Measurements from ENCODE around the gene KANSL1L. TPM values are rescaled to one million over a fixed set of nuclear protein-coding genes. Genes with fewer than 3 reads are reported as not detected.

KANSL1L gene
- total RNA-seq, 4 donors from 2014 or later: 16.6 to 83.3 (median 25.6) TPM

DNA sequence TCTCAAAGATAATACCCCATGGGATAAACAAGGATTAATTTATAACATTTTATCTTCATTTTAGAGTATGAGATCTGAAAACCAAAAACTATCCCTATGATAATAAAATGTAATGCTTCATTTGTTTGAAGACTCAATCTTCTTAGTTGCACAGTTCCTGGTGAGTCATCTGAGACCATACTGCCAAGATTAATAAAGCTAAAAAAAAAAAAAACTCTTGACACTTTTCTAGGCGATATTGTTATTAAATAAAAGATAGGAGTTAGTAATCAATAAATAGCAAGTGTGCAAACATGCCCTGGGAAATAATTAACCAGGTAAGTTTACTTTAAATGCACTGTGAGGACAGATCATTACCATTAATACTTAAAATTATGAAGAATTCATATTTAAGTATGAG, 84.9 kb downstream of the KANSL1L start:
- no peaks in the 10 kb centered on the region for H3K4me1 ChIP-seq
- no peak overlapping the region for H3K4me3 ChIP-seq
- TF ChIP-seq POLR2A (IDR thresholded peaks at IDR 0.05) (no peak), CTCF (IDR thresholded peaks at IDR 0.05) (no peak)
- no peak for DNase-seq
- no peaks in the 10 kb centered on the region for H3K27me3 ChIP-seq
- H3K36me3 ChIP-seq: no peaks in the 10 kb centered on the region
- no peaks in the 10 kb centered on the region for H3K9me3 ChIP-seq
- H3K27ac ChIP-seq: no peak overlapping the region

DNA sequence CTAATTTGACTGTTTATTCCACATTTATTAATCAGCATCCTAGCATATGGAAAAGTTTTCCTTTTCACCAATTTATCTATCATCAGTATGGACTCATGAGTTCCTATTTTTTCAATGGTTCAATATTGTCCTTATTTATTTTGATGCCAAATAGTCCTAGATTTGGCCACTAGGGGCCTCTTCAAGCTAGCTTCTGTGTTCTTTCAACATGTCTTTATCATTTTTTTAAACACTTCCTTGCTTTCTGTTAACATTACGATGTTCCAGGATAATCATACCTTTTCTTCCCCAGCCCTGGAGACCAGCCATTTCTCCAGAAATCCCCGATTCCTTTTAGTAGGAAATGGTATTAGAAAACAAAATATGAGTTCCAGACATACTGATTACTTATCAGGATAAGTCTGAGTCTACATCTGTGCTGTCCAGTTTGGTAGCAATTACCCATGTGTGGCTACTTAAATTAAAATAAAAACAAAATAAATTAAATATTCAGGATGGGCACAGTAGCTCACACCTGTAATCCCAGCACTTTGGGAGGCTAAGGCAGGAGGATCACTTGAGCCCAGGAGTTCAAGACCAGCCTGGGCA, 98.2 kb downstream of the KANSL1L start:
- no peaks in the 10 kb centered on the region for H3K4me1 ChIP-seq
- no peak for DNase-seq
- H3K27ac ChIP-seq: no peak overlapping the region
- no peaks in the 10 kb centered on the region for H3K9me3 ChIP-seq
- H3K36me3 ChIP-seq: no peaks in the 10 kb centered on the region
- H3K27me3 ChIP-seq: no peaks in the 10 kb centered on the region
- TF ChIP-seq CTCF (IDR thresholded peaks at IDR 0.05) (peak in 5 of 6 experiments; percentile 42 to 63 (median 55)), POLR2A (IDR thresholded peaks at IDR 0.05) (no peak)
- no peak overlapping the region for H3K4me3 ChIP-seq

DNA sequence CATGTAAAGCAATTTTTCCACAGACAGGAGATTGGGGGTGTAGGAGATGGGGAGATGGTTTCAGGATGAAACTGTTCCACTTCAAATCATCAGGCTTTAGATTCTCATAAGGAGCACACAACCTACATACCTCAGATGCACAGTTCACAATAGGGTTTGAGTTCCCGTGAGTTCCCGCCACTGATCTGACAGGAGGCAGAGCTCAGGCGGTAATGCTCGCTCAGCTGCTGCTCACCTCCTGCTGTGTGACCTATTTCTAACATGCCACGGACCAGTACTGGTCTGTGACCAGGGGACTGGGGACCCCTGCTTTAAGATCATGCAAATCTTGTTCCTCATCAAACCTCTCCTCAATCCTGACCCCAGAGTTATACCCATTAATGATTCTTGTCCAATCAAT, 98.7 kb downstream of the KANSL1L start:
- DNase-seq: no peak
- Histone ChIP-seq H3K4me1 (no peaks in the 10 kb centered on the region), H3K4me3 (no peak overlapping the region), H3K27me3 (no peaks in the 10 kb centered on the region), H3K9me3 (no peaks in the 10 kb centered on the region), H3K36me3 (no peaks in the 10 kb centered on the region), H3K27ac (no peak overlapping the region)
- TF ChIP-seq POLR2A (IDR thresholded peaks at IDR 0.05) (no peak), CTCF (IDR thresholded peaks at IDR 0.05) (no peak)

- Histone ChIP-seq H3K4me1 (no peaks in the 10 kb centered on the region), H3K27me3 (no peaks in the 10 kb centered on the region), H3K27ac (no peak overlapping the region), H3K36me3 (no peaks in the 10 kb centered on the region), H3K4me3 (no peak overlapping the region), H3K9me3 (no peaks in the 10 kb centered on the region)
- no peak for DNase-seq
- TF ChIP-seq POLR2A (IDR thresholded peaks at IDR 0.05) (no peak), CTCF (IDR thresholded peaks at IDR 0.05) (no peak)
Observed at GRCh38 chr2:210063306-210063705, 107.9 kb downstream of the KANSL1L start.

DNA sequence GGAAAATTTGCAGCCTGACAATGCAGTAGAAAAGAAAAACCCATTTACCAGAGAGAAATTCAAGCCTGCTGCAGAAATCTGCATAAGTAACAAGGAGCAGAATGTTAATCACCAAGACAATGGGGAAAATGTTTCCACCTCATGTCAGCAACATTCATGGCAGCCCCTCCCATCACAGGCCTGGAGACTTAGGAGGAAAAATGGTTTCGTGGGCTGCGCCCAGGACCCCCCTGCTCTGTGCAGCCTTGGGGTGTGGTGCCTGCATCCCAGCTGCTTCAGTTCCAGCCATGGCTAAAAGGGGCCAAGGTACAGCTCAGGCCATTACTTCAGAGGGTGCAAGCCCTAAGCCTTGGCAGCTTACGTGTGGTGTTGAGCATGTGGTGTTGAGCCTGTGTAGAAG, 115.4 kb downstream of the KANSL1L start:
- Histone ChIP-seq H3K9me3 (no peaks in the 10 kb centered on the region), H3K4me3 (no peak overlapping the region), H3K27me3 (no peaks in the 10 kb centered on the region), H3K27ac (no peak overlapping the region), H3K4me1 (no peaks in the 10 kb centered on the region), H3K36me3 (no peaks in the 10 kb centered on the region)
- DNase-seq: no peak
- no peak for TF ChIP-seq CTCF (IDR thresholded peaks at IDR 0.05)
- TF ChIP-seq POLR2A (IDR thresholded peaks at IDR 0.05): no peak

DNA sequence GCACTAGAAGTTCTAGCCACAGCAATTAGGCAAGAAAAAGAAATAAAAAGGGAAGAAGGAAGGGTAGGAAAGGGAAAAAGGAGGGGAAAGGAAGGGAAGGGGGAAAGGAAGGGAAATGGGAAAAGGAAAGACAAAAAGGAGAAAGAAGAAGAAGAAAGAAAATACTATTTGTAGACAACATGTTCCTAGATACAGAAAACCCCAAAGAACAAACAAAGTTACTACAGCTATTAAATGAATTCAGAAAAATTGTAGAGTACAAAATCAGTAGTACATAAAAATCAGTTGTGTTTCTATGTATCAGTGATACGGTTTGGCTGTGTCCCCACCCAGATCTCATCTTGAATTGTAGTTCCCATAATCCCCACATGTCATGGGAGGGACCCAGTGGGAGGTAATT, 116.5 kb downstream of the KANSL1L start:
- Histone ChIP-seq H3K4me1 (no peaks in the 10 kb centered on the region), H3K9me3 (no peaks in the 10 kb centered on the region), H3K36me3 (no peaks in the 10 kb centered on the region), H3K4me3 (no peak overlapping the region), H3K27ac (no peak overlapping the region), H3K27me3 (no peaks in the 10 kb centered on the region)
- no peak for DNase-seq
- TF ChIP-seq CTCF (IDR thresholded peaks at IDR 0.05) (no peak), POLR2A (IDR thresholded peaks at IDR 0.05) (no peak)
